Activated naive CD4-positive, alpha-beta T cell treated with anti-CD3 and anti-CD28 coated beads, Interleukin-2, amount 50 U/mL, for 24 hours (primary cell): Measurements from ENCODE around the gene TSTD2.

Experiments
- H3K27ac Mint-ChIP-seq: one replicate; pipeline ENCODE4 v1.8.0; 2021; ENCODE audit warnings: mild to moderate bottlenecking, mixed read lengths
- H3K27me3 Mint-ChIP-seq: one replicate; pipeline ENCODE4 v1.8.0; 2021; ENCODE audit warnings: mixed read lengths
- H3K36me3 Mint-ChIP-seq: one replicate; pipeline ENCODE4 v1.8.0; 2021; ENCODE audit warnings: mixed read lengths
- H3K4me1 Mint-ChIP-seq: one replicate; pipeline ENCODE4 v1.8.0; 2021; ENCODE audit warnings: mixed read lengths
- H3K4me3 Mint-ChIP-seq: one replicate; pipeline ENCODE4 v1.8.0; 2021; ENCODE audit warnings: mild to moderate bottlenecking, mixed read lengths
- H3K9me3 Mint-ChIP-seq: one replicate; pipeline ENCODE4 v1.8.0; 2021; ENCODE audit warnings: mixed read lengths

Gene TSTD2

DNA sequence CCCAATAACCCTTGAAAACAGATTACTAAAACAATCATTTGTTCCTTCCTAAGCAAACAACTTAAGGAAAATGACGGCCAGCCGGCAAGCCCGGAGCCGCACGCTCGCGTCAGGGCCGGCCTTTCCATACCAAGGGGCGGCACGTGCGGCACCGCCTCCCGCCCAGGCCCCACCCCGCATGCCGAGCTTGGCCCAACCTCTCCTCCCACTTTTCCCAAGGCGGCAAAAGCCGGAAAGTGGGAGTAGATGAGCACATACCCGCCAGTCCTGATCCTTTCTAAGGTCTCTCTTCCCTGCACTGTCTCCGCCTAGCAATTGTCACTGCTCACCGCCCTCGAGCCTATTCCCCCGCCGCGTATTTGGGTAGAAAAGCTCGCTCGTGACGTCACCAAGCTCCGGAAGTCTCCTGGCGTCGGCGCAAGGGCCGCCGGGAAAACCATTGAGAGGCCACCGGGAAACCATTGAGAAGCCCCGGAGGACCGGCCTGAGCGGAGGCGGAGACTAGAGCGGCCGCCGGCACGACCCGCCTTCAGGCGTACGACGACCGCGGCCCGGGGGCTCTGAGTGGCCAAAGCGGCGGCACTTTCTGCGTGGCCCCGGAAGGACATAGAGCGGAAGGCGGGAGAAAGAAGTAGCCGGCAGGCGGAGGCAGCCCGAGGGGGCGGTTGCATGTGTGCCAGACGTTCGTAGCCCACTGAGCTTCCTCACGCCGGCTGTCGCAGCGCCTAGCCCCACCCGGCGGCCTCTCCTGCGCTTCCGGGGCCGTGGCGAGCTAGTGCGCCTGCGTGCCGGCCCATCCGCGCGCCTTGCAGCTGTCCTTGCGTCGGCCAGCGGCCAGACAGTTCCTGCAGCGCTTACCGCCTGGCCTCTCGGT, at the start of gene TSTD2, which contains the start of gene NCBP1:
Gene TSTD2 (minus strand): TSS at position 384 of the 874 bp plus-strand sequence. CDS start 5,806 bp downstream, outside the sequence.
Gene NCBP1 (plus strand): TSS at position 837 of the 874 bp plus-strand sequence. CDS start 61 bp downstream, outside the sequence.
- peak within 1 kb of the TSS; percentile 100 for H3K27ac Mint-ChIP-seq
- H3K9me3 Mint-ChIP-seq: no peaks in the 10 kb centered on the region
- H3K4me3 Mint-ChIP-seq: peak within 1 kb of the TSS; percentile 96
- peaks cover 9% of the 10 kb centered on the region for H3K36me3 Mint-ChIP-seq
- H3K4me1 Mint-ChIP-seq: peaks cover 53% of the 10 kb centered on the region
- H3K27me3 Mint-ChIP-seq: no peaks in the 10 kb centered on the region

GRCh38 chr9:97682242-97682641, 49.1 kb upstream of the TSTD2 start:
- H3K36me3 Mint-ChIP-seq: peaks cover 12% of the 10 kb centered on the region
- H3K9me3 Mint-ChIP-seq: no peaks in the 10 kb centered on the region
- H3K4me1 Mint-ChIP-seq: peaks cover 31% of the 10 kb centered on the region
- H3K4me3 Mint-ChIP-seq: no peak overlapping the region
- H3K27me3 Mint-ChIP-seq: no peaks in the 10 kb centered on the region
- peak overlapping the region; percentile 43 for H3K27ac Mint-ChIP-seq

DNA sequence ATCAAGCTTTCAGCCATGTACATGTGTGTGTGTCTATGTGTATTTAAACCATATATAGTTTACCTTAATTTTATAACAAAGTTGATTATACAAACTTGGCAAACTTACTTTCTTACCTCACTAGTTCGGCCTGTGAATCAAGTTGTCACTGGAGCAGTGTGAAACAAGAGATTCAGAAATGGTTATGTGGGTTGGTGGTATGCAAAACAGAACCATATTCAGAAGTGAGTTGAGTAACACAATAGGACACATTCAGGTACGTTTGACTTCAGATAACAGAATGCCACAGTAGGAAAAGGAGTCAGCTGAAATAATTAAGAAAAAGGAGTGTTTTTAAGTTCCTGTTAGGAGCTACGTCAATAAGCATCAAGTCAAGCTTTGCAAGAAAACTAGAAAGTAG, 42.5 kb upstream of the TSTD2 start:
- Mint-ChIP-seq H3K9me3 (no peaks in the 10 kb centered on the region), H3K4me1 (peaks cover 28% of the 10 kb centered on the region), H3K27me3 (no peaks in the 10 kb centered on the region), H3K4me3 (no peak overlapping the region), H3K36me3 (peaks cover 18% of the 10 kb centered on the region), H3K27ac (peak overlapping the region; percentile 47)

DNA sequence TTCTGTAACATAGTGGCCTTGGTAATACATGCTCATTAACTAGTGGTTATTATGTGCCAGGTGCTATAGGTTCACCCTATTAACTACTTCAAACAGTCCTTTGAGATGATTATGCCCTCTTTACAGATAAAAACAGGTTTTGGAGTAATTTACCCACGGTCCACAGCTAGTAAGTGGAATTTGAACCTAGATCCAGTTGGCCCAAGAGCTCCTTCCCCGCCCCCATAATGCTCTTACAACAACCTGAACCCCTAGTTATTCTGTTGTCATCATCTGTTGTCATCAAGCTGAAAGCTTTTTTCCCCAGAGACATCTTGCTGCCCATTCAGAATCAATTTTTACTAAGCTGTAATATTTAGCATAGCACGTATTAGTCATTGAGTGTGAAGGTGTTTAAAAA, 40.8 kb upstream of the TSTD2 start:
- Mint-ChIP-seq H3K4me3 (no peak overlapping the region), H3K4me1 (peaks cover 17% of the 10 kb centered on the region), H3K27ac (peak overlapping the region; percentile 80), H3K27me3 (no peaks in the 10 kb centered on the region), H3K9me3 (no peaks in the 10 kb centered on the region), H3K36me3 (peaks cover 17% of the 10 kb centered on the region)

- H3K27me3 Mint-ChIP-seq: no peaks in the 10 kb centered on the region
- peaks cover 13% of the 10 kb centered on the region for H3K36me3 Mint-ChIP-seq
- peaks cover 19% of the 10 kb centered on the region for H3K4me1 Mint-ChIP-seq
- H3K9me3 Mint-ChIP-seq: no peaks in the 10 kb centered on the region
- no peak overlapping the region for H3K4me3 Mint-ChIP-seq
- no peak overlapping the region for H3K27ac Mint-ChIP-seq
Observed at GRCh38 chr9:97672403-97672802, 39.2 kb upstream of the TSTD2 start.

DNA sequence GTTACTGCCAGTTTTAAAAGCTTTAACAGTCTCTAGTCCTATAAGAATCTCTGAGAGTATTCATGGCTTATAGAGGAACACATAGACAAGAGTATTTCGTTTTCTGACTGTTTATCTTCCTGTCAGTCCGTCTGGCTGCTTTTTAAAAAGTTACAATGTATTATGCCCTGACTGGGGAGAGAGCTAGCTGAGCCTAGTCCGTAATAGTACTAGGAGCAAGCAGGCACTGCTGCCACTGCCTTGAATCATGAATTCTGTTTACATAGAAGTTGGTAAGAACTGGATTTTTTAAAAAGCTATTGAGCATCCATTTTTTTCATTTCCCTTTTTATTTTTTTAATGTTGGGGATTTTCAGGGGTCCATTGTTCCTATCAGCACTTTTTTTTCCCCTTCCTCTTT, 37.4 kb upstream of the TSTD2 start:
- peaks cover 19% of the 10 kb centered on the region for H3K36me3 Mint-ChIP-seq
- H3K27ac Mint-ChIP-seq: peak overlapping the region; percentile 83
- no peak overlapping the region for H3K4me3 Mint-ChIP-seq
- no peaks in the 10 kb centered on the region for H3K9me3 Mint-ChIP-seq
- H3K4me1 Mint-ChIP-seq: peaks cover 31% of the 10 kb centered on the region
- no peaks in the 10 kb centered on the region for H3K27me3 Mint-ChIP-seq

GRCh38 chr9:97668485-97668884, 35.3 kb upstream of the TSTD2 start:
- no peaks in the 10 kb centered on the region for H3K27me3 Mint-ChIP-seq
- H3K27ac Mint-ChIP-seq: peak overlapping the region; percentile 87
- H3K4me1 Mint-ChIP-seq: peaks cover 40% of the 10 kb centered on the region
- peaks cover 23% of the 10 kb centered on the region for H3K36me3 Mint-ChIP-seq
- no peaks in the 10 kb centered on the region for H3K9me3 Mint-ChIP-seq
- peak overlapping the region; percentile 19 for H3K4me3 Mint-ChIP-seq

- Mint-ChIP-seq H3K4me3 (no peak overlapping the region), H3K27ac (peak overlapping the region; percentile 60), H3K36me3 (peaks cover 20% of the 10 kb centered on the region), H3K27me3 (no peaks in the 10 kb centered on the region), H3K4me1 (peaks cover 37% of the 10 kb centered on the region), H3K9me3 (no peaks in the 10 kb centered on the region)
Observed at GRCh38 chr9:97666907-97667686, 33.9 kb upstream of the TSTD2 start.

DNA sequence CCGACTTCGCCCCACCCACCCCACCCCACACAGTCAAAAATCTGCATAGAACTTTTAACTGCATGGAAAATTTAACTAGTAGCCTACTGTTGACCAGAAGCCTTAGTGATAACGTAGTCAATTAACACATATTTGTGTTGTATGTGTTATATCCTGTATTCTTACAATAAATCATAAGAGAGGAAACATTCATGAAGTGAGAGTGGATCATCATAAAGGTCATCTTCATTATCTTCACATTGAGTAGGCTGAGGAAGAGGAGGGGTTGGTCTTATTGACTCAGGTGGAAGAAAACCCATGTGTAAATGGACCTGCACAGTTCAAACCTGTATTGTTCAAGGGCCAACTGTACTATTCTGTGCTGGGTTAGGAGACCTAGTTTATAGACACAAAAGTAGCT, 32.6 kb upstream of the TSTD2 start:
- H3K36me3 Mint-ChIP-seq: peaks cover 20% of the 10 kb centered on the region
- no peaks in the 10 kb centered on the region for H3K27me3 Mint-ChIP-seq
- H3K27ac Mint-ChIP-seq: peak overlapping the region; percentile 86
- H3K4me1 Mint-ChIP-seq: peaks cover 37% of the 10 kb centered on the region
- no peaks in the 10 kb centered on the region for H3K9me3 Mint-ChIP-seq
- H3K4me3 Mint-ChIP-seq: no peak overlapping the region

- Mint-ChIP-seq H3K4me1 (peaks cover 21% of the 10 kb centered on the region), H3K4me3 (no peak overlapping the region), H3K27ac (peak overlapping the region; percentile 32), H3K27me3 (no peaks in the 10 kb centered on the region), H3K9me3 (no peaks in the 10 kb centered on the region), H3K36me3 (peaks cover 30% of the 10 kb centered on the region)
Observed at GRCh38 chr9:97660847-97661246, 27.7 kb upstream of the TSTD2 start.

- no peak overlapping the region for H3K27ac Mint-ChIP-seq
Observed at GRCh38 chr9:97660340-97660739, 27.2 kb upstream of the TSTD2 start.

GRCh38 chr9:97659771-97660170, 26.6 kb upstream of the TSTD2 start:
- H3K27ac Mint-ChIP-seq: no peak overlapping the region
- H3K36me3 Mint-ChIP-seq: peaks cover 32% of the 10 kb centered on the region

More at GRCh38 chr9:97660340-97660739, 27.2 kb upstream of the TSTD2 start:
- Mint-ChIP-seq H3K4me1 (peaks cover 16% of the 10 kb centered on the region), H3K27me3 (no peaks in the 10 kb centered on the region), H3K9me3 (no peaks in the 10 kb centered on the region), H3K36me3 (peaks cover 32% of the 10 kb centered on the region), H3K4me3 (no peak overlapping the region)

GRCh38 chr9:97658707-97659106, 25.5 kb upstream of the TSTD2 start:
- H3K4me1 Mint-ChIP-seq: peaks cover 9% of the 10 kb centered on the region
- H3K27ac Mint-ChIP-seq: peak overlapping the region; percentile 21
- no peaks in the 10 kb centered on the region for H3K27me3 Mint-ChIP-seq
- H3K4me3 Mint-ChIP-seq: no peak overlapping the region
- H3K36me3 Mint-ChIP-seq: peaks cover 30% of the 10 kb centered on the region
- H3K9me3 Mint-ChIP-seq: no peaks in the 10 kb centered on the region

More at GRCh38 chr9:97659771-97660170, 26.6 kb upstream of the TSTD2 start:
- H3K27me3 Mint-ChIP-seq: no peaks in the 10 kb centered on the region
- peaks cover 14% of the 10 kb centered on the region for H3K4me1 Mint-ChIP-seq
- H3K4me3 Mint-ChIP-seq: no peak overlapping the region
- no peaks in the 10 kb centered on the region for H3K9me3 Mint-ChIP-seq

GRCh38 chr9:97651646-97652045, 18.5 kb upstream of the TSTD2 start:
- no peaks in the 10 kb centered on the region for H3K9me3 Mint-ChIP-seq
- no peak overlapping the region for H3K27ac Mint-ChIP-seq

GRCh38 chr9:97647996-97648395, 14.8 kb upstream of the TSTD2 start:
- Mint-ChIP-seq H3K4me3 (no peak overlapping the region), H3K27me3 (no peaks in the 10 kb centered on the region), H3K36me3 (peaks cover 13% of the 10 kb centered on the region), H3K9me3 (no peaks in the 10 kb centered on the region), H3K27ac (no peak overlapping the region), H3K4me1 (peaks cover 10% of the 10 kb centered on the region)

More at GRCh38 chr9:97651646-97652045, 18.5 kb upstream of the TSTD2 start:
- Mint-ChIP-seq H3K36me3 (peaks cover 23% of the 10 kb centered on the region), H3K4me3 (no peak overlapping the region), H3K4me1 (no peaks in the 10 kb centered on the region), H3K27me3 (no peaks in the 10 kb centered on the region)

GRCh38 chr9:97645720-97646119, 12.6 kb upstream of the TSTD2 start:
- H3K27me3 Mint-ChIP-seq: no peaks in the 10 kb centered on the region
- peaks cover 13% of the 10 kb centered on the region for H3K36me3 Mint-ChIP-seq
- no peaks in the 10 kb centered on the region for H3K9me3 Mint-ChIP-seq
- peaks cover 15% of the 10 kb centered on the region for H3K4me1 Mint-ChIP-seq
- no peak overlapping the region for H3K27ac Mint-ChIP-seq
- no peak overlapping the region for H3K4me3 Mint-ChIP-seq
